CD4-positive, alpha-beta memory T cell (primary cell): Measurements from ENCODE around the gene RNF157. TPM values are rescaled to one million over a fixed set of nuclear protein-coding genes. Genes with fewer than 3 reads are reported as not detected.
A peak's percentile ranks its signal among the peaks of the same experiment; 100 is the strongest.

Experiments used
- CTCF ChIA-PET: fragments of 350-600 bp; sonication (Branson Sonifier 250); formaldehyde crosslinking; loops from one replicate; lab custom pipeline; 2021; ENCODE audit warnings: inconsistent platforms; ENCODE audit not compliant: partially characterized antibody; lab: Charles Lee
- POLR2A ChIA-PET: fragments of 350-600 bp; sonication (Branson Sonifier 250); formaldehyde crosslinking; loops from one replicate; lab custom pipeline; 2021; ENCODE audit not compliant: partially characterized antibody; lab: Charles Lee
- DNase-seq, 5 donors: peaks; one replicate each; pipeline versions ENCODE4 v3.0.0 to v3.0.0-alpha.2; 2020 to 2022; ENCODE audit warnings: mixed read lengths in 1 of 5
- H3K27ac ChIP-seq: one replicate; pipeline ENCODE4 v1.7.0; 2013; ENCODE audit warnings: low read depth, low read length
- H3K27me3 ChIP-seq: 2 replicates; pipeline ENCODE4 v1.7.0; 2013; ENCODE audit warnings: mild to moderate bottlenecking, low read length, moderate library complexity; ENCODE audit not compliant: insufficient read depth
- H3K36me3 ChIP-seq: 2 replicates; pipeline ENCODE4 v1.7.0; 2013; ENCODE audit warnings: mild to moderate bottlenecking, low read length, moderate library complexity; ENCODE audit not compliant: insufficient read depth
- H3K4me1 ChIP-seq: 2 replicates; pipeline ENCODE4 v1.7.0; 2013; ENCODE audit warnings: mild to moderate bottlenecking, low read length, moderate library complexity; ENCODE audit not compliant: insufficient read depth
- H3K4me3 ChIP-seq, 2 donors: one replicate each; pipeline ENCODE4 v1.7.0; 2013; ENCODE audit warnings: low read length in 2 of 2, mild to moderate bottlenecking in 1 of 2
- H3K9me3 ChIP-seq, 2 donors: one replicate each; pipeline ENCODE4 v1.7.0; 2013; ENCODE audit warnings: low read length in 2 of 2, control low read depth in 1 of 2; ENCODE audit not compliant: control insufficient read depth in 1 of 2
- H3K27ac Mint-ChIP-seq, 7 donors: one replicate each; pipeline ENCODE4 v1.8.0; 2020 to 2021; ENCODE audit warnings: mixed read lengths in 7 of 7, mild to moderate bottlenecking in 6 of 7, inconsistent platforms in 3 of 7, moderate library complexity in 3 of 7
- H3K27me3 Mint-ChIP-seq, 2 donors: one replicate each; pipeline ENCODE4 v1.8.0; 2020 to 2021; ENCODE audit warnings: mixed read lengths in 2 of 2
- H3K36me3 Mint-ChIP-seq, 2 donors: one replicate each; pipeline ENCODE4 v1.8.0; 2020 to 2021; ENCODE audit warnings: mixed read lengths in 2 of 2, inconsistent platforms in 1 of 2, mild to moderate bottlenecking in 1 of 2
- H3K4me1 Mint-ChIP-seq, 4 donors: one replicate each; pipeline ENCODE4 v1.8.0; 2020 to 2021; ENCODE audit warnings: mixed read lengths in 4 of 4, mild to moderate bottlenecking in 1 of 4
- H3K4me3 Mint-ChIP-seq, 8 donors: one replicate each; pipeline ENCODE4 v1.8.0; 2020 to 2021; ENCODE audit warnings: mixed read lengths in 8 of 8, mild to moderate bottlenecking in 7 of 8, moderate library complexity in 6 of 8, inconsistent platforms in 3 of 8
- H3K9me3 Mint-ChIP-seq, 8 donors: one replicate each; pipeline ENCODE4 v1.8.0; 2020 to 2021; ENCODE audit warnings: mixed read lengths in 8 of 8, mild to moderate bottlenecking in 5 of 8, inconsistent platforms in 3 of 8, moderate library complexity in 1 of 8
- intact Hi-C: fragments of 100-400 bp; cut with micrococcal nuclease; formaldehyde crosslinking; loops from one replicate; pipeline ENCODE4 v1.15.1; 2023
- polyA plus RNA-seq, 2 donors: library from polyadenylated mRNA; unstranded; fragments of 300-500 nt; fragmentation: Illumina TruSeq; gene quantifications; one replicate each; pipeline ENCODE4 v1.2.3, GENCODE V29; 2021
- total RNA-seq, 2 experiments: library from RNA; stranded (reverse); gene quantifications; one replicate each; pipeline ENCODE4 v1.2.3, GENCODE V29; 2021

Gene RNF157
- total and polyA plus RNA-seq, 4 experiments from 2014 or later = 4.0 to 22.5 (median 20.0) TPM

DNA sequence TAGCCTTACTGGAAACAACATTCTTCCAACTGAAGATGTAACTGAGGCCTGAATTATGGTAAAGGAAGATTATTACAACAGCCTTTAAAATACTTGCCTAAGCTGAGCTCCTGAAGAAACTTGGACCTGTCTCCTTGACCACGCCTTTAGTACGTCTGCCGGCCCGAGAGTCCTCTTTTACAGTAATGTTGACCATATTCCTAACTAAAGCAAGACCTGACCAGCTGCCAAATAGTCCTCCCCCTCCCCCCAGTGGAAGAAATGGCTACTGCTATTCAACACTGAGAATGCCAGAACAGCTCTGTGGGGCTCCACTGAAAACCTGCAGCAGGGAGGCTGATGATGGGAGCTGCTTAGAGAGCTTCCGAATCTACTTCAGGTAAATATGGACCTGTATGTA, 86.7 kb downstream of the RNF157 start:
- H3K4me1 Mint-ChIP-seq = peaks cover 29 to 49% (median 35%) of the 10 kb centered on the region in 4 donors
- peaks cover 48 to 66% of the 10 kb centered on the region in 2 donors for H3K36me3 Mint-ChIP-seq
- no peak overlapping the region for H3K27ac ChIP-seq

DNA sequence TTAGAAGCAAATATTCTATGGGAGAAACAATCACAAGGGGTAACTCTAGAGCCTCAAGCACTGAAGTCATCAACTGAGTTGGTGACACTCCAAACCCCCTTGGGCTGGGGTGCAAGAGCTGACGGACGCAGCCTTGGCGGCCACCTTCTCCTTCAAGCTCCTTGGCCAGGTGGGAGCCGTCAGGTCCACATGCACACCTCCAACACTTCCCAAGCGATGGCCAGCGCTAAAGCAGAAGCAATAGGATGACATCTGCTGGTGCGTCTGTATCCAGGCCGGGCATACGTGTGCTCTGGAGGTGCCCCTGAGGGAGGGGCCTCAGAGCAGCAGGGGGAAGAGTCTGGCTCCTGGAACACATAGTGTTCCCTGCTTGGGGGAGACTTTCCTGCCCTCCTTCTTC, 87.1 kb downstream of the RNF157 start:
- no peak overlapping the region for H3K4me3 Mint-ChIP-seq
- no peak overlapping the region for H3K27ac ChIP-seq
- CTCF ChIA-PET = interaction anchor here (1.1 to 18.1 kb wide), 5 partner anchors 26 to 127 kb away, joined by 3 to 214 read pairs (median 9); no protein-coding TSS in a partner anchor
- H3K4me1 ChIP-seq = peaks cover 24% of the 10 kb centered on the region
- no peaks in the 10 kb centered on the region for H3K27me3 ChIP-seq
- H3K27me3 Mint-ChIP-seq = no peaks in the 10 kb centered on the region
- no peak for DNase-seq
- H3K36me3 Mint-ChIP-seq = peaks cover 45 to 62% of the 10 kb centered on the region in 2 donors
- peaks cover 0 to 2% (median 0%) of the 10 kb centered on the region in 8 donors for H3K9me3 Mint-ChIP-seq
- peak overlapping the region; percentile 39 to 91 (median 88) for H3K27ac Mint-ChIP-seq
- peaks cover 29 to 51% (median 35%) of the 10 kb centered on the region in 4 donors for H3K4me1 Mint-ChIP-seq
- POLR2A ChIA-PET = interaction anchor here (1.1 to 8.1 kb wide), 10 partner anchors 10 to 117 kb away, joined by 3 to 91 read pairs (median 10); partner anchors contain the start of genes FOXJ1 and UBALD2
- H3K9me3 ChIP-seq = no peaks in the 10 kb centered on the region
- H3K4me3 ChIP-seq = no peak overlapping the region
- H3K36me3 ChIP-seq = peaks cover 22% of the 10 kb centered on the region
- intact Hi-C loops = no loop called here

More for the DNA sequence above, 86.7 kb downstream of the RNF157 start:
- intact Hi-C loops = no loop called here
- no peak for DNase-seq
- H3K27me3 Mint-ChIP-seq = no peaks in the 10 kb centered on the region
- H3K4me3 ChIP-seq = no peak overlapping the region
- peaks cover 27% of the 10 kb centered on the region for H3K36me3 ChIP-seq
- ChIA-PET POLR2A (interaction anchor here (1.1 to 8.1 kb wide), 7 partner anchors 11 to 116 kb away, joined by 3 to 91 read pairs (median 18); partner anchors contain the start of genes FOXJ1 and UBALD2), CTCF (interaction anchor here (0.8 to 18.1 kb wide), 5 partner anchors 25 to 140 kb away, joined by 3 to 214 read pairs (median 9); no protein-coding TSS in a partner anchor)
- H3K27ac Mint-ChIP-seq = peak overlapping the region in 6 of 7 donors; percentile 22 to 79 (median 65)
- peaks cover 24% of the 10 kb centered on the region for H3K4me1 ChIP-seq
- no peaks in the 10 kb centered on the region for H3K9me3 ChIP-seq
- no peak overlapping the region for H3K4me3 Mint-ChIP-seq
- no peaks in the 10 kb centered on the region for H3K27me3 ChIP-seq
- peaks cover 0 to 2% (median 0%) of the 10 kb centered on the region in 8 donors for H3K9me3 Mint-ChIP-seq

DNA sequence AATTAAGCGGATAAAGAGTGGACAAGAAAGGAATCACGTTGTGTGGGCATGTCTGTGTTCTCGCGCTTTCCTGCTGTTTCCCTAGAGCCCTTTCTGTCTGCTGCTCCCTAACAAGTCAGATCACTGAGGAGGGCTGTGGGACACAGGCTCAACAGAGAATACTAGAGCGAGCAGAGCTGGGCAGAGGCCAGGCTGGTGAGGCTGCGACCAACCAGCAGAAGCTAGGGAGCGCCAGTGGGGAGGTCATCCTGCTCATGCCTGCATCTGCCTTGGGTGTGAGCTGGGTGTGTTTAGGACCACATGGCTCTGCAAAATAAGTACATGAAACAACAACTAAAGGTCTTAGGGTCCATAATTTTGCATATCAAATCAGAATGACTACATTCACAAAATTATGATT, 87.7 kb downstream of the RNF157 start:
- H3K27ac Mint-ChIP-seq = peak overlapping the region; percentile 85 to 93 (median 91)
- peaks cover 30 to 51% (median 36%) of the 10 kb centered on the region in 4 donors for H3K4me1 Mint-ChIP-seq
- no peaks in the 10 kb centered on the region for H3K27me3 Mint-ChIP-seq
- peaks cover 24% of the 10 kb centered on the region for H3K4me1 ChIP-seq
- intact Hi-C loops = loop anchor here (1.0 kb wide), 1 partner anchor 30 kb away; no protein-coding TSS in a partner anchor
- POLR2A ChIA-PET = interaction anchor here (0.8 to 8.1 kb wide), 17 partner anchors 8 to 248 kb away, joined by 3 to 91 read pairs (median 5); partner anchors contain the start of genes FOXJ1, MRPL38 and UBALD2
- no peaks in the 10 kb centered on the region for H3K9me3 ChIP-seq
- H3K27me3 ChIP-seq = no peaks in the 10 kb centered on the region
- H3K36me3 ChIP-seq = peaks cover 16% of the 10 kb centered on the region
- H3K4me3 ChIP-seq = no peak overlapping the region
- peaks cover 0 to 2% (median 0%) of the 10 kb centered on the region in 8 donors for H3K9me3 Mint-ChIP-seq
- H3K27ac ChIP-seq = no peak overlapping the region
- peaks cover 39 to 56% of the 10 kb centered on the region in 2 donors for H3K36me3 Mint-ChIP-seq
- peak overlapping the region in 2 of 8 donors; percentile 54 to 62 for H3K4me3 Mint-ChIP-seq
- CTCF ChIA-PET = interaction anchor here (1.3 to 18.1 kb wide), 6 partner anchors 26 to 139 kb away, joined by 3 to 214 read pairs (median 7); no protein-coding TSS in a partner anchor
- no peak for DNase-seq

DNA sequence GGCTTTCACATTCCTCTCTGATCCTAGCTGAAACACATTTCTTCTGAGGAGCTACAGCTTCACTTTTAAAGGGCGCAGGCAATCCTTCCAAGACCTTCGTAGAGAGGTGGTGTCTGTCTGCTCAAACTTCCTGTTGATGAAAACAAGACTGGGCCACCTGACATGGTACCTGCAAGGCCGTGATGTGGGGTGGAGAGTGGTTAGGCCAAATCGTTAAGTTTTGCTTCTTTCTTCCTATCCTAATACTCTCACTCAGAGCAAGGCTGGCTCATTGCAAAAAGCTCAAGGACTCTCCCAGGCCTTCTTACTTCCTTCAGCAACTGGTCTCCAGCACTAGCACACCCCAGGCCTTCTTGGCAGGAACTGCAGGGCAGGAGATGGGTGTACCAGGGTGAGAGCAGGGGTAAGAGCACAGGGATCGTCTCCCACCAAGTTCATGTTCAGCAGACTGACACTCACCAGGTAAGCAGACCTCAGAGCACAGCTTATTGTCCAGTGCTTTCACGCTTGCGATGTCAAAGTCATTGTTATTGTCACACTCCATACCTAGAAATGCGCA, 88.3 kb downstream of the RNF157 start:
- DNase-seq = peak in 4 of 5 donors; percentile 47 to 65 (median 54)
- no peak overlapping the region for H3K27ac ChIP-seq
- H3K36me3 Mint-ChIP-seq = peaks cover 35 to 51% of the 10 kb centered on the region in 2 donors
- no peaks in the 10 kb centered on the region for H3K27me3 Mint-ChIP-seq
- H3K27ac Mint-ChIP-seq = peak overlapping the region; percentile 85 to 93 (median 91)
- H3K36me3 ChIP-seq = peaks cover 12% of the 10 kb centered on the region
- H3K4me3 ChIP-seq = no peak overlapping the region
- ChIA-PET POLR2A (interaction anchor here (0.8 to 8.1 kb wide), 19 partner anchors 9 to 247 kb away, joined by 3 to 91 read pairs (median 6); partner anchors contain the start of genes FOXJ1, MRPL38 and UBALD2), CTCF (interaction anchor here (1.0 to 18.1 kb wide), 10 partner anchors 9 to 138 kb away, joined by 3 to 214 read pairs (median 5); no protein-coding TSS in a partner anchor)
- intact Hi-C loops = loop anchor here (1.0 kb wide), 1 partner anchor 30 kb away; no protein-coding TSS in a partner anchor
- H3K4me1 ChIP-seq = peaks cover 25% of the 10 kb centered on the region
- H3K9me3 ChIP-seq = no peaks in the 10 kb centered on the region
- H3K27me3 ChIP-seq = no peaks in the 10 kb centered on the region
- H3K4me1 Mint-ChIP-seq = peaks cover 27 to 54% (median 39%) of the 10 kb centered on the region in 4 donors
- H3K4me3 Mint-ChIP-seq = peak overlapping the region in 7 of 8 donors; percentile 6 to 74 (median 62)
- H3K9me3 Mint-ChIP-seq = peaks cover 0 to 2% (median 0%) of the 10 kb centered on the region in 8 donors

DNA sequence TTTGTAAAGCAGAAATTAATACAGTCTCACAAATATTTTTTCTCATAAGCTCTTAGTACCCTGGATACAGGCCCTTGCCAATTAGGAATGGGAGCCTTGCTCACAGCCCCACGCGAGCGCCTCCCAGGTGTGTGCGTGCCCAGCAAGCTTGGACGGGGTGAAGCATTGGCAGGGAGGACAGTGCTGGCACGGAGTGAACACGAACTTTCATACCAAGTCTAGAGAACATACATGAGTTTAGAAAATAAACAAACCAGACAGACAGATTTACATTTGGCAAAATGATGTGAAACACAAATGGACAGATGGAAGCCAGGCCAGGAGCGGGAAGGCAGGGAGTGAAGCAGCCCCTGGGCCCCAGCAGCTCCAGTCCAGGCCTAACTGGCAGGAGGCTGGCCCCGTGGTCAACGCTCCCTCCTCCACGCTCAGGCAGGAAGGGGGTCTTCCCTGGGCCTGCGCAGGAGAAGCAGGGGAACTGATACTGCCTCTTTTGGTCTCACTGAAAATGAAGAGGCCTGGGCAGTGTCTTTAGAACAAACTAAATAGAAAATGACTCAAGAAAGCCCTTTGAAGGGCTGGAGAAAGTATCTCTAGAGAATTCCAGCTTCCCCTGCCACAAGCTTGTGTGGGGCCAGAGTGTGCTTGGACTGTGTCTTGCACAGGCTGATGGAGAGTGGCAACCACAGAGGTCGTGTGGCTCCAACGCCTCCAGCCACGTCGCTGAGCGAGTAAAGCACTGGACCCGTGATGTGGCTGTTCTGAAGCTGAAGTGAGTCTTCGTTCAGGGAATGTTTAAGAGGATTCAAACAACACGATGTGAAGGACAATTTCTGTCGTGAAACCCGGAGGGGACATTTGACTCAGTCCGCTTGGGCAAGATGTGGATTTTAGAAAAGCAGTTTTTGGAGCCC, 89.3 kb downstream of the RNF157 start:
- Histone ChIP-seq H3K27ac (no peak overlapping the region), H3K4me1 (peaks cover 35% of the 10 kb centered on the region), H3K27me3 (no peaks in the 10 kb centered on the region), H3K9me3 (no peaks in the 10 kb centered on the region), H3K36me3 (peaks cover 12% of the 10 kb centered on the region), H3K4me3 (no peak overlapping the region)
- POLR2A ChIA-PET = interaction anchor here (0.8 to 8.1 kb wide), 17 partner anchors 8 to 246 kb away, joined by 3 to 91 read pairs (median 6); partner anchors contain the start of genes FOXJ1, MRPL38 and UBALD2
- peaks cover 0 to 2% (median 0%) of the 10 kb centered on the region in 8 donors for H3K9me3 Mint-ChIP-seq
- peak overlapping the region in 4 of 8 donors; percentile 6 to 74 (median 62) for H3K4me3 Mint-ChIP-seq
- peaks cover 28 to 43% of the 10 kb centered on the region in 2 donors for H3K36me3 Mint-ChIP-seq
- intact Hi-C loops = no loop called here
- peaks cover 29 to 64% (median 45%) of the 10 kb centered on the region in 4 donors for H3K4me1 Mint-ChIP-seq
- peak overlapping the region; percentile 84 to 92 (median 91) for H3K27ac Mint-ChIP-seq
- DNase-seq = no peak
- H3K27me3 Mint-ChIP-seq = no peaks in the 10 kb centered on the region
- CTCF ChIA-PET = interaction anchor here (0.7 to 18.1 kb wide), 13 partner anchors 8 to 137 kb away, joined by 3 to 214 read pairs (median 4); no protein-coding TSS in a partner anchor

DNA sequence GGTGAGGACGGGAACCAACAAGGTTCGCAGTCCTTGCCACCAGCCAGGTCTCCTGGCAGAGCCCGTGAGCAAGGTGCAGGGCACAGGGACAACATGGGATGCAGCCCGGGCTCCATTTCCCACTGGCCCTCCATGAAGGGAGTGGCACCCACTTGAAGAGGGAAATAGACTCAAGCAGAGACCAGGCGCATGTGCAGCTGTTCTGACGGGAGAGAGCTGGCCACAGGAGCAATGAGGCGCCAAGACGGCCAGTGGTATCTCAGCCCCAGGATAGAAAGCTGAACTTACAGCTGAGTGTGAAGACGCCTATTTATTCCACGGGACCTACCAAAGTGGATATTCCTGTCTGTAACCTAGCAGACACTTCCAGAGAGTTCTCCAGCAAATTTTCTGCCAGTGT, 91.1 kb downstream of the RNF157 start:
- no peak overlapping the region for H3K4me3 ChIP-seq
- H3K4me1 ChIP-seq = peaks cover 53% of the 10 kb centered on the region
- Mint-ChIP-seq H3K4me3 (peak overlapping the region in 1 of 8 donors; percentile 12), H3K9me3 (no peaks in the 10 kb centered on the region), H3K27ac (peak overlapping the region in 4 of 7 donors; percentile 31 to 81 (median 76)), H3K4me1 (peaks cover 42 to 77% (median 58%) of the 10 kb centered on the region in 4 donors), H3K27me3 (no peaks in the 10 kb centered on the region), H3K36me3 (peaks cover 23 to 31% of the 10 kb centered on the region in 2 donors)
- peaks cover 6% of the 10 kb centered on the region for H3K36me3 ChIP-seq
- CTCF ChIA-PET = interaction anchor here (1.3 to 18.1 kb wide), 2 partner anchors 19 to 30 kb away, joined by 4 to 214 read pairs; no protein-coding TSS in a partner anchor
- H3K27me3 ChIP-seq = no peaks in the 10 kb centered on the region
- POLR2A ChIA-PET = interaction anchor here (8.1 kb wide), 1 partner anchor 29 kb away, joined by 91 read pairs; no protein-coding TSS in a partner anchor
- no peak for DNase-seq
- no peak overlapping the region for H3K27ac ChIP-seq
- H3K9me3 ChIP-seq = no peaks in the 10 kb centered on the region
- intact Hi-C loops = no loop called here
